ENCODE data around the gene OR5H15.
"Not testable (repeated sequence)": the region's sequence is repeated elsewhere in the genome, so short reads cannot be mapped to it uniquely, and the experiment has no call there.

OR5H15 gene

GRCh38 chr3:98136631-98137030, 29.9 kb upstream of the OR5H15 start:
- TF ChIP-seq ESRRG (CRISPR knock-in tag; IDR thresholded peaks at IDR 0.05), result no peak
- no peak for TF ChIP-seq ARNTL (CRISPR knock-in tag; IDR thresholded peaks at IDR 0.05; ENCODE audit: borderline replicate concordance, low read depth)
- no peak for TF ChIP-seq CSRNP3 (CRISPR knock-in tag; IDR thresholded peaks at IDR 0.05)
- TF ChIP-seq PATZ1 (CRISPR knock-in tag; IDR thresholded peaks at IDR 0.05; ENCODE audit: borderline replicate concordance), result no peak
- TF ChIP-seq ZNF8 (CRISPR knock-in tag; IDR thresholded peaks at IDR 0.05), result no peak
- TF ChIP-seq ZFP30 (CRISPR knock-in tag; IDR thresholded peaks at IDR 0.05), result no peak
- no peak for TF ChIP-seq TSHZ2 (CRISPR knock-in tag; IDR thresholded peaks at IDR 0.05)
- TF ChIP-seq TOX (CRISPR knock-in tag; IDR thresholded peaks at IDR 0.05; ENCODE audit: borderline replicate concordance), result no peak
- TF ChIP-seq CREB5 (CRISPR knock-in tag; IDR thresholded peaks at IDR 0.05; ENCODE audit: low read depth), result no peak
- TF ChIP-seq CSDC2 (CRISPR knock-in tag; IDR thresholded peaks at IDR 0.05), result no peak
- TF ChIP-seq ZNF70 (CRISPR knock-in tag; IDR thresholded peaks at IDR 0.05), result no peak
- TF ChIP-seq ZFP3 (CRISPR knock-in tag; IDR thresholded peaks at IDR 0.05), result no peak
- no peak for TF ChIP-seq PPARA (CRISPR knock-in tag; IDR thresholded peaks at IDR 0.05; ENCODE audit: borderline replicate concordance)
- ATAC-seq, result no peak

- not testable (repeated sequence) for ATAC-seq
These were observed 28.5 kb upstream of the OR5H15 start for GRCh38 chr3:98137826-98138557.

GRCh38 chr3:98140531-98140930, 26.0 kb upstream of the OR5H15 start:
- TF ChIP-seq BACH2 (CRISPR knock-in tag; IDR thresholded peaks at IDR 0.05; ENCODE audit: borderline replicate concordance) (no peak), ZNF8 (CRISPR knock-in tag; IDR thresholded peaks at IDR 0.05) (no peak), PATZ1 (CRISPR knock-in tag; IDR thresholded peaks at IDR 0.05; ENCODE audit: borderline replicate concordance) (no peak), CREB5 (CRISPR knock-in tag; IDR thresholded peaks at IDR 0.05; ENCODE audit: low read depth) (no peak), POU6F1 (CRISPR knock-in tag; IDR thresholded peaks at IDR 0.05; ENCODE audit: borderline replicate concordance, low read depth) (no peak), CSDC2 (CRISPR knock-in tag; IDR thresholded peaks at IDR 0.05) (no peak), PPARA (CRISPR knock-in tag; IDR thresholded peaks at IDR 0.05; ENCODE audit: borderline replicate concordance) (no peak), RARB (CRISPR knock-in tag; IDR thresholded peaks at IDR 0.05) (no peak), TCF4 (CRISPR knock-in tag; IDR thresholded peaks at IDR 0.05; ENCODE audit: borderline replicate concordance) (no peak), ZFP3 (CRISPR knock-in tag; IDR thresholded peaks at IDR 0.05) (no peak), ZC3H10 (CRISPR knock-in tag; IDR thresholded peaks at IDR 0.05) (no peak), OSR1 (CRISPR knock-in tag; IDR thresholded peaks at IDR 0.05) (no peak), ZNF70 (CRISPR knock-in tag; IDR thresholded peaks at IDR 0.05) (no peak), ESRRG (CRISPR knock-in tag; IDR thresholded peaks at IDR 0.05) (no peak), GLIS3 (CRISPR knock-in tag; IDR thresholded peaks at IDR 0.05) (no peak)
- no peak for ATAC-seq
